Bone marrow (tissue), 2 donors: ENCODE measurements around the gene CSTPP1.

Source experiments
- DNase-seq, 2 donors: peaks; one replicate each; lab custom pipeline; 2025; lab: John Stamatoyannopoulos, UW

CSTPP1 gene

DNA sequence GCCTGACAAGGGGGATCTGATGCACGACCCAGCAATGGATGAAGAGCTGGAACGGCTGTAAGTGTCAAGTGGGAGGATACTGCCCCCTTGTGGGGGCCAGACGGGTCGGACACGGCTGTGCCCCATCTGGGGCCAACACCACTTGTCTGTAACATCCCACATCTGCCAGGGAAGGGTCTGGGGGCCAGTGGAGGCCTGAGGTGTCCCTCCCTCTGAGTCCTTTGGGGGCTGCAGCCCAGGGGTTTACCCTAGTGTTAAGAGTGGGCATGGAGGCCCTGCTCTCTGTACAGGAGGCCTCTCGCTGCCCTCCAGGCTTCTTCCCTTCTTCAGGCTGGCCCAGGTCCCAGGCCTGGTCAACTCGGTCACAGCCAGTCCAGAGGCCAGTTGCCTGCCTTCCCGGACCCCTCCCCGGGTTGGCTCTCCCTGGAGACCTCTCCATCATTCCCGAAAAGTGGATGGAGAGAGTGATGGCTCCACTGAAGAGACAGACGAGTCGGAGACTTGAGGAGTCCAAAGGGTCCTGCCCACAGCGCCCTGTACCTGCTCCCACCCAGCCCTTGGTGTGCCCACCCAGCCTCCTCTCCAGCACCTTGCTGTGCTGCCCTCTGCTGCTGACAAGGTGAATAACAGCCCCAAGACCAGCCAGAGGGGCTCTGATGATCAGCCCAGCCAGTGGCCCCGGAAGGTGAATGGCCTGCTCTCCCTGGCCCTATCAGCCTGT, 224.7 kb downstream of the CSTPP1 start:
- DNase-seq, result peak in 1 of 2 donors; percentile 33

DNA sequence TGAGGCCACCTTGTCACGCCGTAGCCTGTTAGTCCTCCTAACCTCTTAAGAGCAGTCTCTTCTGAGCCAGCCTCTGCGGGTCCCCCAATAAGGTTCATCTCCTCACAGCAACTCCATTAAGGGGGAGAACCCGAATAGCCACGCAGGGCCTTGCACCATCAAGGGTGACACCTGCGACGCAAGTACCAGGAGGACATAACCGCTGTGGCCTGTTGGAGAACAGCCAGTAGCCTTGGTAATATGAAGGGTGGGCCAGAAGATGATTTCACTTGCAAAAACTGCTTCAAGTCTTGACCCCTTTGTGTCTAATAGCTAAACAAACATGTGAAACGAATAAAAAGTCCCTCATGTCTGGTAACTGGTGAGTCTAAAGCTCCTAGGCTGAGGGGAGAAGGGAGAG, 225.3 kb downstream of the CSTPP1 start:
- no peak for DNase-seq

DNA sequence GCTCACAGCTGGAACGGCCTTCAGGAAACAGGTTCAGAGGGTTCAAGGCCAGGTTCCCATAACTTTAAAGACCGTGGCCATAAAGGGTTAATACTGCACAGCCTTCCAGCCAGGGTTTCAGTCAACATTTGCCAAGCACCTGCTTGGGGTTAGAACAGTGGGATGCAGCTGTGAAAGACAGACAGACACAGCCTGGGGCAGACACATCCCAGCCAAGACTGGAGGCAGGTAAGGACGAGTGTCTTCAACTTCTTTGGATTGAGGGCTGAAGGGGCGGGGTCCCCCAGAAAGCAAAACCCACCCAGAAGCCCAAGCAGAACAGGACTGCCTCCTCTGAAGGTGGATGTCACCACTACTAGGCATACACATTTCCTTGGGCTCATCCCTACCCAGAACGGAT, 225.9 kb downstream of the CSTPP1 start:
- no peak for DNase-seq

DNA sequence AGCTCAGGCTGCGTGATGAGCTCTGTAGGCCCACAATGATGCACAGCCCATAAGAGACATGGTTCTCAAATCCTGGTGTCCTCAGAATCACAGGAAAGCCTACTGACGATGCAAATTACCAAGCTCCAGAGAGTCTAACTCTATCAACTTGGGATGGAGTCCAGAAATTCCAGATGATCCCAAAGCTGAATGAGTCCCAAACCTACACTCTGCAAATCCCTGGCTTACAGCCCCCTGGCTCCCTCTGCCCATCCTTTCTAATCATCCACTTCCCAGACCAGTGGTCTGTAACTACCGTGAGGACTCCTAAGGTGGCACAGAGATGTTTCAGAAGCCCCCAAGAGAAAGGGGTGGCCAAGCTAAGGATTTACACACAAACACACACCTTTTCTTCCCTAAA, 226.6 kb downstream of the CSTPP1 start:
- DNase-seq, result no peak

DNA sequence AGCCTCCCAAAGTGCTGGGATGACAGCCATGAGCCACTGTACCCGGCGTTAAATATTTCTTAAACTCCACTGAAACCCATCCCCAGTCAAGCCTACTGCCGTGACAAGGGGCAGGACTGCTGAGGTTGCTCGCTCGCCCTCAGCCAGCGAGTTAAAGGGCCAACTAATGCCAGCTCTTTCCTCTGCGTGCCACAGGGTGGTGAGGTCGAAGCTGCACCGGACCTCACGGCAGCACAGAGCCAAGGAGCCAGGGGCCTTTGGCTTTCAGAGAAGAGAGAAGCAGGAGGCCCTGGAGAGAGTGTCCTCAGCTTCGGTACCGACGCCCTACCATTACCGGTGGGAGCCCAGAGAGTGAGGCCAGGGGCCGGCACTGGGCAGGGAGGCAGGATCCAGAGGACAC, 227.3 kb downstream of the CSTPP1 start:
- no peak for DNase-seq

DNA sequence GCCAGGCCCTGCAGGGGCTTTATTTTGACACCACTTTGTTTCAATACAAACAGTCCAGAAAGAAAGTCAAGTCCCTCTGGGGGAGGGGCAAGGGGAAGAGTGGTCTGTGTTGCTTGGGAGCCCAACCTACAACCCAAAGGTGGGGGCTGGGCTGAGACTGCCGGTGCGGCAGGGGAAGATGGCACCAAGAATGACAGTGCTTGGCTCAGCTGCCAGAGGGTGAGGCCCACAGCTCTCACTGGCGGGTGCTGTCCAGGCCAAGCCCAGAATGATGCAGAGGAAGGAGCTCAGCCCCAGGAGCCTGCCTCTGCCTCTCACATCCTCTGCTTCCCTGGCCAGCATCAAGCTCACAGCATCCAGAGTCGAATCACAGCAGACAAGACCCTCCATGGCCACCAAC, 227.8 kb downstream of the CSTPP1 start:
- DNase-seq, result no peak

DNA sequence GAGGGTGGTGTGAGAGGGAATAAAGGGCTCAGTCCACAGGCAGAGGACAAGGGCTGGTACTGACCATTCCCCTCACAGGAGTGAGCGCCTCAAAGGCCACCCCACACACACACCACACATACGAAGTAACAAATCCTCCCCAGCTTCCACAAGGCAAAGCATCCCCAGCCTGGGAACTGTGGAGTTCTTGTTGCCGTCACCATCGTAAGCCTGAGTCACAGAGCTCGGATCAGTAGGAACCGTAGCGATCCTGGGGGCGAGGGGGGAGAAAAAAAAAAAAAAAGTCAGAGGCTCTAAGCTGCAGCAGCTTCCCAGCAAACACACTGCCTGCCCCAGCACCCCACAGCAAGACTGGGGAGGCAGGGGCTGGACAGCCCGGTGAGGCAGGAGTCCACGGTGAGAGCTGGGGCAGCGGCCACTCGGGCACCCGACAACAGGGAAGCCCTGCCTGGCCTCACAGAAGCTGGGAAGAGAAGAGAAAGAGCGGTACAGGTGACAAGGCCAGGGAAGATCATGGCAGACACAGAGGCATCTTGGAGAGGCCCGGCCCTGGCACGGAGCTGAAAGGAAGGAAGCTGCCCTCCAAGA, 228.8 kb downstream of the CSTPP1 start:
- DNase-seq, result no peak

DNA sequence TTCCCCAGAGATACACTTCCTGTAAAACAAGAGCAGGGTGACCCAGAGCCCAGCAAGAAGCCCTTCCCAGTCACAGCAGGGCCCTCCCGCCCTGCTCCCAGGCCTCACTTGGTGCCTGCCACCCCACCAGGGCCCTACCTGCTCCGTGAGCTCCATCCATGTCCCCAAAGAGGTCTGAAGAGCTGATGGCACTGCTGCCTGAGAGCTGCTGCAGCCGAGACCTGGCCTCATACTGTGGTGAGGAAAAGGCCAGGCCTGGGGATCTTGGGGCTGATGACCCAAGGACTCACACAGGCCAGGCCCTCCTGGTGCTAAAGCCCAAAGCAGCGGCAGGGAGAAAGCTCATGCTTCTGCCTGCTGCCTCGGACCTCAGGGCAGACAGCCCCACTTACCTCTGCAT, 229.8 kb downstream of the CSTPP1 start:
- no peak for DNase-seq

DNA sequence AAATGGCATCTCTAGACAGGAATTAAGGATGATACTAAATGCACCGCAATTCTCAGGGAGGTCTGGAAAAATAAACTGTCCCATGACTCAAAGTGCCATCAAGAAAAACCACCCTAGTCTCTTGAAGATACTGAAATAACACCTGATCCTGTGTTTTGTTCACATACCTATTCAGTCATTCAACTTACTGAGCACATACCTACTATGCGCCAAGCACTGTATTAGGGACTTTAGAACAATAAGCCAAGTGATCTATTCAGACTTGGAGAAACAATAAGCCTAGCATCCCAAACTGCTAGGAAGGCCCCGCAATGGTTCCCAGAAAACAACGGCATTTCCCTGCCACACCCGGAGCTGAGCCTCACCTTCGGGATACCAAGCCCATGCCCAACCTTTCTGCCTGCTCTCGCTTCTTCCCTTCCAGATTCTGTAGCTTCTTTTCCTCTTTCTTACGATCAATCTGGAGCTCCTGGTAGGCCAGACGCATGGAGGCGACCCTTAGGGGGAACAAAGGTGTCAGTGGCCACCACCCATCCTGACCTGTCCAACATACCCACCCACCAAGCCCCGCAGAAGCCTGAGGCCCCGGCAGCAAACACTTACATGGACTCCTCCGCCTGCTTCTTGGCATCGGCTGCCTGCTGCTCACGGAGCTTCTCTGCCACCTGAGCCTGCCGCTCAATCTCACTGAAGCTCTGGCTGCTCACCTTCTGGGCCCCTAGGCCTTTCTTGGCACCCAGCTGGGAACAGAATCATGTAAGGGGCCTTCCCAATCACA, 234.7 kb downstream of the CSTPP1 start:
- no peak for DNase-seq

DNA sequence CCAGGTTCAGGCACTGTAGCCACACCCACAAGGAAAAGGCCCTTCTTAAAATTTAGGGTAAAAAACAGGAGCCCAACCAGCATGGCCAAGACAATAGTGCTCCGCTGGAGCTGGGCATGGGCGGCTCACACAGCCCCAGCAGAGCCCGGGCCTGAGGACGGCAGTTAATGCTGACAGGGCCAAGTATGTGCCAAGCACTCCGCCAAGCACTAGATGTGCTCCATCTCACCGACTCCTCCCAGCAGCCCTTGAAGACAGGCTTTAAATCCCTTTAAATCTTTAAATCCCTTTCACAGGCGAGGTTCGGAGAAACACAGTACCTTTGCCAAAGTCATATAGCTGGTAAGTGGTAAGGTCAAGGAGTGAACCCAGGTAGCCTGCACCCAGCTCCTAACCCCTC, 235.3 kb downstream of the CSTPP1 start:
- no peak for DNase-seq

DNA sequence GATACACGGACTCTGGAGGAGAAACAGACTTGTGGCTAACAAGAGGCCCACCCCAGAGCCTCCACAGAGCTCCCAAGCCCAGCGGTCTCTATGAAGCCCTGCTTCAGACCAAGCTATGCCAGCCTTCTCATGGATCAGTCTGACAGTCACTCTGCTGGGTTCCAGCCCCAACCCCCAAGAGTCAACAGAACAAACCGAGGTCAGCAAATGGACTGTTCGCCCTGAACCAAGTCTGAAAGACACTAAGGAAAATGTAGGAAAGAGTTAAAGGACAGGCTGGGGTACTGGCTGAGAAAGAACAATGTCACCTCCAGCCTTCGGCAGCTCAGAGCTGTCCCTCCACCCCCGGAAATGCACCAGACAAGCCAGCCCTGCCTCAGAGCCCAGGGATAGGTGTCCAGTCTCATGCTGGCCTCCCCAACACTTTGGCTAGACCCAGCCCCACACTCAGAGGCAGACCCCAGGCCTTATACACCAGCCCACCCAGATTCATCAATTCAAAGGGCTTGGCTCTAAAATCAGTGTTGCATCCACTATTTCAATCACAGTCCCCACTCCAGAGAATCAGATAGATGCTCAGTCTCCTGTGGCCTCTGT, 236.3 kb downstream of the CSTPP1 start:
- DNase-seq, result no peak

DNA sequence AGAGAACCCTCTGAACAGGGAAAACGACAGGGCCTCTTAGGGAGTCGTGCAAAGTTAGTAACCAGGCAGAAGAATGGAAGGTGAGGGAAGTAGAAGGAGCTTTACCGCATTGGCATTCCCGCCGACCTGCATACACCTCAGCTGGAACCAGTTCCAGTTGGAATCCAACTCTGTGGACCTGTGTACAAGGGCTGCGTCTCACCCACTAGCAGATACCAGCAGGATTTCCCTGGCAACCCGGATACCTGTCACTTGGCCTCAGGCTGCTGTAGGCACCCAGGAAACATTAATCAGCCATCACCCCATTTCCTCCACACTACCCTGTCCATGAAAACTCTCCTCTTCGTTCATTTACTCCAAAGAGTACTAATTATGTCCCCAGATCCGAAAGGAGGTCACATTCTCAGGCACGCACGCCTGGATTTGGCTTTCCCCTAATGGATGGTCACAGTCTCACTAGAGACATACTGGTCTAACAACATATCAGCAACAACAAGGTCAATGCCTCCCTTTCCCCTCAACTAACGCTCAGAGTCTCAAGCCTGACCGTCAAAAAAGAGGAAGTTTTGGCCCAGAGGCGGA, 239.3 kb downstream of the CSTPP1 start:
- no peak for DNase-seq

DNA sequence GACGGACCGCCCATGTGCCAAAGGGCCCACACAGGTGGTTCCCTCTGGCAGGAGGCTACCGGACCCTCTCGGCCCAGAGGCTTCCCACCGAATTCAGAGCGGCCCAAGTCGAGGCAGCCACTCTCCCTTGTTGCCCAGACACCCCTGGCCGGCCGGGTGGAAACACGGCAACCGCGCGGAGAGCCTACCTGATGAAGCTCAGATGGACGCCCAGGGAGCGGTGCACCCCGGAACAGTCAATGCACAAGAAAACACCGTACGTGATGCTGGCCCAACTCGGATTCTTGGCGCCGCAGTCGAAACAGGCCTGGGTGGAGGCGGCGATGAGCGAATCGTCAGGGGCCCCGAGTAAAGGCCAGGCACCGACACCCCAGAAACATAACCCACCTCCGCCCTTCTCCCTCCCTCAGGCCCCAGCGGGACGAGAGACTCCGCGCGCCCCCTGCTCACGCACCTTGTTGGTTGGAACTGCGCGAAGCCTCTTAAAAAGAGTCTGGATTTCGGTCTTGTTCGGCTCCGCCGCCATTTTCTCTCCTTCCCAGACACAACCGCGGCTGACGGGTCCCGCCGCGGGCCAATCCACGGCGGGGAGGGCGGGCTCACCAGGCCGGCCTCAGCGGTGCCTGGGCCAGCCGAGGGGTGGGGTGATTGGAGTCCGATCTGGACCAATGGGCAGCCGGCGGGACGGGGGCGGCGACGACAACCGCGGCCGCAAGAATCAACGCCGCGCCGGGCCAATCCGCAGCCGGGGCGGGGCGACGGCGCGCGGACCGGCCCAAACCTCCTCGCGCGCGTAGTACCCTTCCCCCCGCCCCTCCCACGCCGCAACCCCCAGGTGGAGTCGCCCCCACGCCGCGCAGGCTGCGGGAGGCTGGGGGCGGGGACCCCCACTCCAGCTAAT, 240.0 kb downstream of the CSTPP1 start, which contains the start of gene ARFGAP2:
Gene ARFGAP2, minus strand, starts transcription at position 552 of the 901 bp plus-strand sequence. Its CDS starts 26 bp downstream, at position 526.
- peak; percentile 83 to 94 for DNase-seq

DNA sequence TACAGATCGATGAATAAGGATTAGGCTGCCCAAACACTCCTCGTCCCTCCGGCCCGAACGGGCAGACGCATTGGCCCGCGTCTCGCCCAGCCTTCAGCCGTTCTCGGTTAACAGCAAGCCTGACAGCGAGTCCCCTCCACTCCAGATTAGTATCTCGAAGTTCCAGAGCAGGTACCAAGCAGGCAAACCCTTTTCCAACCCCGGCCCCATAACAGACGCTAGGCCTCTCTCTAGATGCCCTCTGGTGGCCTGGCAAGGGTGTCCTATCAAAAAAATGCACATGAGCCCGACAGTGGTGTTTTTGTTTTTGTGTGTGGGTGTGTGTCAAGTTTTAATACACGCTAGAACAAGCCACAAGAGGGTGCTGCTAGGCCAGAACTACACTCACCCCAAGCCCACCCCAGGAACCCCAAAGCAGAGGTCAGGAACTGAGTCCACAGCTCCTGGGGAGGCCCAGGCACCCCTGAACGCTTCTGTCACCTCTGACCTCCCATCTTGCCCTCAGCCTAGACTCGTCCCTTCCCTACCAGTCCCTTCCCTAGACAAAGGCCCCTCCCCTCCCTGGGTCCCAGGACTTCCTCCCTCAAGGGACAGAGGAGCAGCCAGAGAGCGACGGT, 240.8 kb downstream of the CSTPP1 start:
- DNase-seq, result peak; percentile 83 to 90

DNA sequence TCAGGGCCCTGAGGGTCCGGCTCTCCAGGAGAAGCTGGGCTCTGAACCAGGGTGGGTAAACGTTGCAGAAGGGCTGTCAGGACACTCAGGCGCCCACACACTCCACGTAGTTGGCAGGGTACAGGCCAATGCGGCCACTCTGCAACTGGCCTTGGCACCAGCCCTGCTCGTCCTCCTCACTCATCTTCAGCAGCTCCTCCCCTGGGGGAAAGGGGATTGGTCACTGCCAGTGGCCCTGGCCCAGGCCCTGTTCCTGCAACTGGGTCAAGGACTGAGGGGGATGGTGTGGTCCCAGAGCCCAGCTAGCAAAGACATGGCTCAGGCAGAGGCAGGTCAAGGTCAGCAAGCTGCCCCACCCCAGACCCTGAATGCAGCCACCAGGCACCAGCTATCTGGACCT, 241.3 kb downstream of the CSTPP1 start:
- DNase-seq, result no peak

DNA sequence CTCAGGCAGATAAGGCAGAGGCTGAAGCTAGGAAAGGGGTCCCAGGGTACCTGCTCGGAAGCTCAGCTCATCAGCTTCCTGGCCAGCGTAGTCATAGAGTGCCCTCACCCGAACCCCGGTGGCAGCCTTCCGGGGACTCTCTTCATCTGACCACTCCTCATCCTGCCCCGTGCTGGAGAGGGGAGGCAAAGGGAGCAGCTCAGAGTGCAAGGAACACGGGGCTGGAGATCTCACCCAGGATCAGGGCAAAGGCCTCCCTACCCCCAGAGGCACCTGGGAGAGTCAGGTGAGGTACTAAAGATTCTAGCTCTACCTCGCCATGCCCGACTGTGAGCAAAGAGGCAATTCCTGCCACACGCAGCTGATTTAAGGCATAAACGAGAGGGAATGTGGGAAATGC, 241.8 kb downstream of the CSTPP1 start:
- DNase-seq, result no peak

DNA sequence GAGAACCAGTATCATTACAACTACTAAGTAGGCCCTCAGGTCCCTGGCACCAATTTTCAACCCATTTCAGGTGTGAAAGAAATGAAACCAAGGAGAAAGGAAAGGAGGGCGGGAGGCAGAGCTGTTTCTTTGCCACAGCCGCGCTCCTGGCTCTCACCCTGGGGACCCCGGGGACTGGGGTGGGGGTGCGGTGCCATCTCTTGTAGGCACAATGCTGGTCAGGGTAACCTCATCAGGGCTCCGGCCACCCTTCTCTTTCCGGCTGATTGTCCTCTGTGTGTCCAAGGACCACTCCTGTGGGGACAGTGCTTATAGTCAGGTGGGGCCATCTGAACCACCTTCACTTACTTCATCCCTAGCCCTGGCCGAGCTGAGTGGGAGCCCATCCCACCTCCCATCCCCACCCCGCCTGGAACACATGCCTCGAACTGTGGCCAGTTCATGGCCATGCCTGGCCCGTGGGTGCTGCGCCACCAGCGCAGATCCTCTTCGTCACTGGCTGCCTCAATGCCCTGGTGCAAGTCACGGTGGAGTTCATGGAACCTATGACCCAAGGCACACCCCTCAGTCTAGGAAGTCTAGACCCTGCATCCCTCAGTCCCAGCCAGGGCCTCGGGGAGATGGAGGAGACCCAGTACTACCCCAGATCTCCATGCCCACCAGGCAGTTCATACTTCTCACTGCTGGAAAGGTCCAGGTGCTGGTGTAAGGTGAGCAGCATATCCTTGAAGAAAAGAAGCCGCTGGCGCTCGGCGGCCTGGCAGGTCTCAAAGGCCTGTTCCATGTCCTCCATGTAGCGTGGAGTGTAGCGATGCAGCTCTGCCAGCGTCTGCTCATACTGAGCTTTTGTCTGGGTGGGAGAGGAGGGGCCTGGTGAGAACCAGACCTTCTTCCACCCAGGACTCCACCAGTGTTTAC, 242.4 kb downstream of the CSTPP1 start:
- DNase-seq, result no peak

DNA sequence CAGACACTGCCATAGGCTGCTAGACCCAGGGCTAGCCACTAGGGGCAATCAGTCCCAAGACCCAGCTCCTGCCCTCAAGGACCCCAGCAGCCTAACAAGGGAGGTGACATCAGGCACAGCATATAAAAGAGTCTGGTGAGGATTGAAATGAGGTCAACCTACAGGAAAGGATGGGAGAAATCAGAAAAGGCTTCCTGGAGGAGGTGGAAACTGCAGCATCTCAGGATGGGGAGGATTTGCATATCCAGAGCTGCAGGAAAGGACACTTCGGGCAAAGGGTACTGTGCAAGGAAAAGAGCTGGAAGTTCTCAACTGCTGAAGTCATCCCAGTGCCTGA, 243.1 kb downstream of the CSTPP1 start:
- DNase-seq, result peak in 1 of 2 donors; percentile 55

DNA sequence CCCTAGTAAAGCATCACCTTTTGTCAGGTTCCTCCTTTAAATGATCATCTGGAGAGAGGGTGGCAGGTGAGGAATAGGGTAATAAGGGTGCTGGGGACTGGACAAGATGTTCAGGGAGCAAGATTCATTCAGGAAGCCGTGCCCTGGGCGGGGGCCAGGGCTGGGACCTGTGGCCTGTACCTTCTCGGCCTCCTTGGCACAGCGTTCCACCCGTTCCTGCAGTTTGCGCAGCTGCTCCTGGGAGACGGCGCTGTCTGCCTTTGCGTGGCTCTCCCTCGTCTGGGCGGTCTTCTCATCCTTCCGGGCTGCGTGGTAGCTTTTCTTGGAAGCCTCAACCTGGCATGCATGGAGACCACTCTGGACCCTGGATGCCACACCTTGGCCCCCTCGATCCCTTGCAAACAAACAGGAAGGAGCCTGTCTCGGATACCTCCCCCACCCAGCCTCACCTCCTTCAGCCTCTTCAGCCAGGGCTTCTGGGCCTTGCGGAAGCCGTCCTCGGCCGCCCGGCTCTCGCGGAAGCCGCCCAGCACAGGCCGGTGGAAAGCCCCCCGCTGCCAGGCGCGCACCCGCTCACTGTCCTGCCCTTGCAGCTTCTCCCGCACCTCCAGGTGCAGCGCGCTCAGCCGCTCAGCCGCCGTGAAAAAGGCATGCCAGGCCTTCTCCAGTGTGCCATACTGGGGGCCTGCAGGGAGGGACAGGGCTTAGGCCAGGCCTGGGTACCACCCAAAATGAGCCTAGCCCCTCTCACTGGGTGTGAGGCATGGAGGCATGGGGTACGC, 243.6 kb downstream of the CSTPP1 start:
- DNase-seq, result no peak
